Measurements from ENCODE around the gene EML4. TPM values are rescaled to one million over a fixed set of nuclear protein-coding genes. Genes with fewer than 3 reads are reported as not detected.

Gene EML4
- total RNA-seq, 1 donor: 88.1 TPM

- DNase-seq (ENCODE audit: low read depth): no peak
- H3K4me3 ChIP-seq (ENCODE audit: low read depth, low read length): no peak overlapping the region
- no peak for TF ChIP-seq CTCF (IDR thresholded peaks at IDR 0.05; ENCODE audit: insufficient read depth, low read depth, low read length)
Measured at GRCh38 chr2:42164971-42165370, 4.2 kb upstream of the EML4 start.

- no peak overlapping the region for H3K4me3 ChIP-seq (ENCODE audit: low read depth, low read length)
- no peak for DNase-seq (ENCODE audit: low read depth)
- no peak for TF ChIP-seq CTCF (IDR thresholded peaks at IDR 0.05; ENCODE audit: insufficient read depth, low read depth, low read length)
Measured at GRCh38 chr2:42167458-42167857, 1.7 kb upstream of the EML4 start.

- no peak overlapping the region for H3K4me3 ChIP-seq (ENCODE audit: low read depth, low read length)
- TF ChIP-seq CTCF (IDR thresholded peaks at IDR 0.05; ENCODE audit: insufficient read depth, low read depth, low read length): no peak
- no peak for DNase-seq (ENCODE audit: low read depth)
Measured at GRCh38 chr2:42168459-42169099, 574 bp upstream of the EML4 start.

- TF ChIP-seq CTCF (IDR thresholded peaks at IDR 0.05; ENCODE audit: insufficient read depth, low read depth, low read length): no peak
- DNase-seq (ENCODE audit: low read depth): peak; percentile 33
Measured at GRCh38 chr2:42169874-42170521, 845 bp downstream of the EML4 start.

GRCh38 chr2:42170619-42171395 lies 1.7 kb downstream of the EML4 start:
- no peak for DNase-seq (ENCODE audit: low read depth)
- TF ChIP-seq CTCF (IDR thresholded peaks at IDR 0.05; ENCODE audit: insufficient read depth, low read depth, low read length): no peak
- H3K4me3 ChIP-seq (ENCODE audit: low read depth, low read length): peak overlapping the region; percentile 94

More at GRCh38 chr2:42169874-42170521, 845 bp downstream of the EML4 start:
- peak overlapping the region; percentile 94 for H3K4me3 ChIP-seq (ENCODE audit: low read depth, low read length)

- peak; percentile 68 for DNase-seq (ENCODE audit: low read depth)
- TF ChIP-seq CTCF (IDR thresholded peaks at IDR 0.05; ENCODE audit: insufficient read depth, low read depth, low read length): no peak
- H3K4me3 ChIP-seq (ENCODE audit: low read depth, low read length): peak overlapping the region; percentile 94
Measured at GRCh38 chr2:42171396-42171980, 2.3 kb downstream of the EML4 start.
